OCI-LY7 (cell line): ENCODE data around the gene GNAQ. TPM values are rescaled to one million over a fixed set of nuclear protein-coding genes. Genes with fewer than 3 reads are reported as not detected.

Experiments
- BruUV-seq: library from RNA; stranded (reverse); fragments of 400-500 nt; replicated peaks from 2 replicates; lab custom pipeline; 2021; lab: Mats Ljungman, UMichigan
- CTCF ChIA-PET: fragments of 300-600 bp; sonication (Branson Sonifier 250); formaldehyde crosslinking; loops from one replicate; lab custom pipeline; 2022; ENCODE audit warnings: antibody characterized with exemption; ENCODE audit not compliant: unreplicated experiment; lab: Charles Lee
- POLR2A ChIA-PET: fragments of 300-600 bp; sonication (Branson Sonifier 250); formaldehyde crosslinking; loops from one replicate; lab custom pipeline; 2022; ENCODE audit warnings: antibody characterized with exemption; lab: Charles Lee
- DNase-seq: peaks from one replicate; pipeline ENCODE4 v3.0.0-alpha.2; 2015; ENCODE audit warnings: low spot score
- H2AFZ ChIP-seq: fragments of 200-600 bp; sonication (generic), shearing (Covaris generic); 2 replicates; pipeline ENCODE4 v1.6.1; 2014; ENCODE audit warnings: mild to moderate bottlenecking, antibody characterized with exemption, low read length, moderate library complexity
- H3K27ac ChIP-seq: fragments of 200-600 bp; sonication (generic); 2 replicates; pipeline ENCODE4 v1.5.1; 2014; ENCODE audit warnings: mixed run types, low read depth, mild to moderate bottlenecking, moderate library complexity, low read length, inconsistent platforms; ENCODE audit not compliant: poor library complexity, severe bottlenecking
- H3K36me3 ChIP-seq: fragments of 200-600 bp; sonication (generic); 2 replicates; pipeline ENCODE4 v1.6.1; 2014; ENCODE audit warnings: mild to moderate bottlenecking, antibody characterized with exemption, low read length, moderate library complexity, mixed read lengths; ENCODE audit not compliant: insufficient read depth
- H3K4me1 ChIP-seq: fragments of 200-600 bp; sonication (generic); 2 replicates; pipeline ENCODE4 v1.5.1; 2014; ENCODE audit warnings: mild to moderate bottlenecking, low read length; ENCODE audit not compliant: insufficient read depth, poor library complexity, severe bottlenecking
- H3K4me2 ChIP-seq: fragments of 200-600 bp; sonication (generic); 2 replicates; pipeline ENCODE4 v1.6.1; 2014; ENCODE audit warnings: mild to moderate bottlenecking, low read length
- H3K4me3 ChIP-seq: fragments of 200-600 bp; sonication (generic); 2 replicates; pipeline ENCODE4 v1.5.1; 2014; ENCODE audit warnings: mild to moderate bottlenecking, low read depth, low read length; ENCODE audit not compliant: poor library complexity, severe bottlenecking
- H3K79me2 ChIP-seq: fragments of 200-600 bp; sonication (generic); 2 replicates; pipeline ENCODE4 v1.6.1; 2016; ENCODE audit warnings: low read depth, mild to moderate bottlenecking, low read length, moderate library complexity, mixed read lengths; ENCODE audit not compliant: insufficient read depth
- H3K9me2 ChIP-seq: fragments of 200-600 bp; sonication (generic); 2 replicates; pipeline ENCODE4 v1.6.1; 2016; ENCODE audit warnings: mild to moderate bottlenecking, low read length, mixed read lengths; ENCODE audit not compliant: insufficient read depth
- H3K9me3 ChIP-seq: fragments of 200-600 bp; sonication (generic); 2 replicates; pipeline ENCODE4 v1.6.1; 2014; ENCODE audit warnings: mild to moderate bottlenecking, mixed run types, low read length, mixed read lengths
- H4K20me1 ChIP-seq: fragments of 200-600 bp; sonication (generic); 2 replicates; pipeline ENCODE4 v1.6.1; 2014; ENCODE audit warnings: mild to moderate bottlenecking, antibody characterized with exemption, low read length, moderate library complexity, mixed read lengths; ENCODE audit not compliant: insufficient read depth
- CTCF ChIP-seq: fragments of 200-600 bp; sonication (generic); conservative IDR thresholded peaks from 2 replicates; pipeline ENCODE4 v1.5.1; 2014; ENCODE audit warnings: mild to moderate bottlenecking, antibody characterized with exemption, low read length, moderate library complexity, mixed read lengths
- EZH2phosphoT487 ChIP-seq: fragments of 200-600 bp; sonication (generic); IDR thresholded peaks from 2 replicates; pipeline ENCODE4 v1.6.1; 2018; ENCODE audit warnings: low read depth, borderline replicate concordance, mild to moderate bottlenecking, mixed run types, antibody characterized with exemption, low read length, moderate library complexity, mixed read lengths
- intact Hi-C: fragments of 100-400 bp; cut with micrococcal nuclease; formaldehyde crosslinking; loops from one replicate; pipeline ENCODE4 v1.10.0; 2022; ENCODE audit not compliant: unreplicated experiment
- total RNA-seq, 2 experiments: library from RNA; depleted of rRNA in 1 of 2; stranded (reverse); fragments of >200 nt in 1 of 2; shearing (Covaris generic) in 1 of 2; gene quantifications; 2 replicates each; pipeline ENCODE4 v1.2.3, GENCODE V29; 2014 to 2022

The GNAQ gene
- total RNA-seq, 2 experiments from 2014 or later = not detected

GRCh38 chr9:77833561-77834429 is 197.8 kb downstream of the GNAQ start:
- H3K36me3 ChIP-seq = no peaks in the 10 kb centered on the region
- H3K4me1 ChIP-seq = no peaks in the 10 kb centered on the region
- DNase-seq = no peak
- TF ChIP-seq CTCF (no peak), EZH2phosphoT487 (no peak)
- no TSS peak for BruUV-seq
- ChIA-PET CTCF (no interaction called here), POLR2A (interaction anchor here (0.6 kb wide), 1 partner anchor 228 kb away, joined by 5 read pairs; no protein-coding TSS in a partner anchor)
- intact Hi-C loops = no loop called here
- no peak overlapping the region for H2AFZ ChIP-seq
- no peaks in the 10 kb centered on the region for H4K20me1 ChIP-seq
- no peaks in the 10 kb centered on the region for H3K9me3 ChIP-seq
- H3K79me2 ChIP-seq = no peaks in the 10 kb centered on the region
- no peak overlapping the region for H3K27ac ChIP-seq
- H3K9me2 ChIP-seq = no peaks in the 10 kb centered on the region
- no peak overlapping the region for H3K4me3 ChIP-seq
- H3K4me2 ChIP-seq = no peak overlapping the region

DNA sequence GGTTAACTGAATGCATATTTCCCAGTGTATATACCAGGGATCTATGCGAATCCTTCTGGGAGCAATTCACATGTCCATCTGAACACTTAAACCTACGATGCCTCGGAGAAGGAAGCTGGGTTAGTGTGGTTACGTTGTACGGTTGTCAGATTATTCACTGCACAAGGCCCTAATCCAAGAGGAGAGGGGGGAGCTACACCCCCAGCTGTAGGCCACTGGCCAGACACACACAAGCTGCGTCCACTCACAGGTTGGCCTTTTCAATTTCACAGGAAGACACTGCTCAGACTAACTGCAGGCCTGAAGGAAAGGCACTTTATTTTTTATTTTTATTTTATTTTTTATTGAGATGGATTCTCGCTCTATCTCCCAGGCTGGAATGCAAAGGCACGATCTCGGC is 199.0 kb downstream of the GNAQ start:
- Histone ChIP-seq H2AFZ (no peak overlapping the region), H3K27ac (no peak overlapping the region), H3K4me1 (no peaks in the 10 kb centered on the region), H3K4me3 (no peak overlapping the region), H3K4me2 (no peak overlapping the region), H3K36me3 (no peaks in the 10 kb centered on the region), H3K9me2 (no peaks in the 10 kb centered on the region), H3K9me3 (no peaks in the 10 kb centered on the region), H3K79me2 (no peaks in the 10 kb centered on the region), H4K20me1 (no peaks in the 10 kb centered on the region)
- intact Hi-C loops = no loop called here
- POLR2A ChIA-PET = interaction anchor here (0.6 kb wide), 1 partner anchor 229 kb away, joined by 5 read pairs; no protein-coding TSS in a partner anchor
- no TSS peak for BruUV-seq
- CTCF ChIA-PET = no interaction called here
- TF ChIP-seq EZH2phosphoT487 = no peak
- no peak for TF ChIP-seq CTCF
- DNase-seq = no peak

GRCh38 chr9:77831781-77832180 is 199.8 kb downstream of the GNAQ start:
- Histone ChIP-seq H3K79me2 (no peaks in the 10 kb centered on the region), H3K4me2 (no peak overlapping the region), H3K9me3 (no peaks in the 10 kb centered on the region), H3K9me2 (no peaks in the 10 kb centered on the region), H3K27ac (no peak overlapping the region), H4K20me1 (no peaks in the 10 kb centered on the region), H3K4me1 (no peaks in the 10 kb centered on the region), H2AFZ (no peak overlapping the region), H3K4me3 (no peak overlapping the region), H3K36me3 (no peaks in the 10 kb centered on the region)
- no peak for DNase-seq
- intact Hi-C loops = no loop called here
- BruUV-seq = no TSS peak
- CTCF ChIA-PET = no interaction called here
- no peak for TF ChIP-seq CTCF
- TF ChIP-seq EZH2phosphoT487 = no peak
- POLR2A ChIA-PET = interaction anchor here (0.6 kb wide), 1 partner anchor 813 kb away, joined by 7 read pairs; no protein-coding TSS in a partner anchor
